Activated T-cell treated with anti-CD3 and anti-CD28 coated beads, Interleukin-2, amount 50 U/mL, for 24 hours (primary cell): ENCODE data around the gene ENPEP.
"Not testable (repeated sequence)": the region's sequence is repeated elsewhere in the genome, so short reads cannot be mapped to it uniquely, and the experiment has no call there.

ENCODE experiments used
- DNase-seq: peaks from one replicate; pipeline ENCODE4 v3.0.0-alpha.2; 2020
- H3K27ac Mint-ChIP-seq: 2 replicates; pipeline ENCODE4 v1.8.0; 2020; ENCODE audit warnings: mild to moderate bottlenecking, mixed read lengths
- H3K27me3 Mint-ChIP-seq: 2 replicates; pipeline ENCODE4 v1.8.0; 2020; ENCODE audit warnings: mixed read lengths
- H3K36me3 Mint-ChIP-seq: 2 replicates; pipeline ENCODE4 v1.8.0; 2020; ENCODE audit warnings: low read depth, mixed read lengths
- H3K4me1 Mint-ChIP-seq: 2 replicates; pipeline ENCODE4 v1.8.0; 2020; ENCODE audit warnings: low read depth, mixed read lengths
- H3K4me3 Mint-ChIP-seq: 2 replicates; pipeline ENCODE4 v1.8.0; 2020; ENCODE audit warnings: mild to moderate bottlenecking, moderate library complexity, mixed read lengths
- H3K9me3 Mint-ChIP-seq: 2 replicates; pipeline ENCODE4 v1.8.0; 2020; ENCODE audit warnings: mixed read lengths

ENPEP gene

GRCh38 chr4:110474481-110474880 lies 1.5 kb upstream of the ENPEP start:
- no peak overlapping the region for H3K27ac Mint-ChIP-seq
- no peaks in the 10 kb centered on the region for H3K36me3 Mint-ChIP-seq
- H3K9me3 Mint-ChIP-seq: peaks cover 1% of the 10 kb centered on the region
- no peaks in the 10 kb centered on the region for H3K4me1 Mint-ChIP-seq
- no peak overlapping the region for H3K4me3 Mint-ChIP-seq
- DNase-seq: no peak
- H3K27me3 Mint-ChIP-seq: peaks cover 30% of the 10 kb centered on the region

- H3K4me1 Mint-ChIP-seq, DNase-seq, H3K9me3 Mint-ChIP-seq, H3K4me3 Mint-ChIP-seq, H3K27ac Mint-ChIP-seq, H3K36me3 Mint-ChIP-seq: not testable (repeated sequence)
- peaks cover 30% of the 10 kb centered on the region for H3K27me3 Mint-ChIP-seq
Measured at GRCh38 chr4:110475080-110475479, 875 bp upstream of the ENPEP start.

GRCh38 chr4:110477836-110478235 lies 1.9 kb downstream of the ENPEP start:
- DNase-seq: no peak
- Mint-ChIP-seq H3K4me1 (no peaks in the 10 kb centered on the region), H3K27me3 (peaks cover 50% of the 10 kb centered on the region), H3K9me3 (no peaks in the 10 kb centered on the region), H3K27ac (no peak overlapping the region), H3K36me3 (no peaks in the 10 kb centered on the region), H3K4me3 (no peak overlapping the region)

- Mint-ChIP-seq H3K4me1 (peaks cover 6% of the 10 kb centered on the region), H3K27ac (no peak overlapping the region), H3K9me3 (no peaks in the 10 kb centered on the region), H3K4me3 (no peak overlapping the region), H3K36me3 (no peaks in the 10 kb centered on the region), H3K27me3 (peaks cover 55% of the 10 kb centered on the region)
- no peak for DNase-seq
Measured at GRCh38 chr4:110480031-110480549, 4.1 kb downstream of the ENPEP start.

- no peaks in the 10 kb centered on the region for H3K9me3 Mint-ChIP-seq
- H3K4me1 Mint-ChIP-seq: peaks cover 7% of the 10 kb centered on the region
- no peak overlapping the region for H3K4me3 Mint-ChIP-seq
- no peaks in the 10 kb centered on the region for H3K36me3 Mint-ChIP-seq
- no peak overlapping the region for H3K27ac Mint-ChIP-seq
- no peak for DNase-seq
- peaks cover 51% of the 10 kb centered on the region for H3K27me3 Mint-ChIP-seq
Measured at GRCh38 chr4:110480746-110481271, 4.9 kb downstream of the ENPEP start.

GRCh38 chr4:110483516-110483915 lies 7.6 kb downstream of the ENPEP start:
- H3K4me1 Mint-ChIP-seq: peaks cover 7% of the 10 kb centered on the region
- H3K4me3 Mint-ChIP-seq: no peak overlapping the region
- no peak overlapping the region for H3K27ac Mint-ChIP-seq
- peaks cover 42% of the 10 kb centered on the region for H3K27me3 Mint-ChIP-seq
- H3K36me3 Mint-ChIP-seq: no peaks in the 10 kb centered on the region
- DNase-seq: no peak
- H3K9me3 Mint-ChIP-seq: no peaks in the 10 kb centered on the region

GRCh38 chr4:110484029-110484428 lies 8.1 kb downstream of the ENPEP start:
- Mint-ChIP-seq H3K4me3 (no peak overlapping the region), H3K27ac (no peak overlapping the region), H3K9me3 (no peaks in the 10 kb centered on the region), H3K27me3 (peaks cover 43% of the 10 kb centered on the region), H3K4me1 (peaks cover 7% of the 10 kb centered on the region), H3K36me3 (no peaks in the 10 kb centered on the region)
- DNase-seq: no peak

- Mint-ChIP-seq H3K4me3 (no peak overlapping the region), H3K9me3 (no peaks in the 10 kb centered on the region), H3K27ac (no peak overlapping the region), H3K27me3 (peaks cover 46% of the 10 kb centered on the region), H3K4me1 (peaks cover 7% of the 10 kb centered on the region), H3K36me3 (no peaks in the 10 kb centered on the region)
- no peak for DNase-seq
Measured at GRCh38 chr4:110484767-110485166, 8.8 kb downstream of the ENPEP start.

- no peaks in the 10 kb centered on the region for H3K9me3 Mint-ChIP-seq
- H3K4me1 Mint-ChIP-seq: peaks cover 7% of the 10 kb centered on the region
- no peak for DNase-seq
- no peak overlapping the region for H3K27ac Mint-ChIP-seq
- no peak overlapping the region for H3K4me3 Mint-ChIP-seq
- H3K36me3 Mint-ChIP-seq: no peaks in the 10 kb centered on the region
- peaks cover 44% of the 10 kb centered on the region for H3K27me3 Mint-ChIP-seq
Measured at GRCh38 chr4:110485452-110485851, 9.5 kb downstream of the ENPEP start.

GRCh38 chr4:110486256-110486655 lies 10.3 kb downstream of the ENPEP start:
- Mint-ChIP-seq H3K4me1 (peaks cover 7% of the 10 kb centered on the region), H3K9me3 (no peaks in the 10 kb centered on the region), H3K4me3 (no peak overlapping the region), H3K27ac (no peak overlapping the region), H3K27me3 (peaks cover 39% of the 10 kb centered on the region), H3K36me3 (no peaks in the 10 kb centered on the region)
- no peak for DNase-seq

GRCh38 chr4:110486850-110487249 lies 10.9 kb downstream of the ENPEP start:
- H3K4me1 Mint-ChIP-seq, H3K4me3 Mint-ChIP-seq, DNase-seq, H3K27ac Mint-ChIP-seq, H3K9me3 Mint-ChIP-seq, H3K36me3 Mint-ChIP-seq: not testable (repeated sequence)
- peaks cover 34% of the 10 kb centered on the region for H3K27me3 Mint-ChIP-seq

GRCh38 chr4:110487873-110488272 lies 11.9 kb downstream of the ENPEP start:
- peaks cover 7% of the 10 kb centered on the region for H3K4me1 Mint-ChIP-seq
- peaks cover 33% of the 10 kb centered on the region for H3K27me3 Mint-ChIP-seq
- H3K36me3 Mint-ChIP-seq: no peaks in the 10 kb centered on the region
- H3K27ac Mint-ChIP-seq: no peak overlapping the region
- H3K9me3 Mint-ChIP-seq: no peaks in the 10 kb centered on the region
- no peak for DNase-seq
- H3K4me3 Mint-ChIP-seq: no peak overlapping the region

GRCh38 chr4:110489901-110490508 lies 14.1 kb downstream of the ENPEP start:
- Mint-ChIP-seq H3K27me3 (peaks cover 42% of the 10 kb centered on the region), H3K36me3 (no peaks in the 10 kb centered on the region), H3K4me3 (no peak overlapping the region), H3K27ac (no peak overlapping the region), H3K4me1 (peaks cover 2% of the 10 kb centered on the region), H3K9me3 (no peaks in the 10 kb centered on the region)
- DNase-seq: no peak

- Mint-ChIP-seq H3K27ac (no peak overlapping the region), H3K27me3 (peaks cover 37% of the 10 kb centered on the region), H3K9me3 (no peaks in the 10 kb centered on the region), H3K36me3 (no peaks in the 10 kb centered on the region), H3K4me3 (no peak overlapping the region), H3K4me1 (no peaks in the 10 kb centered on the region)
- no peak for DNase-seq
Measured at GRCh38 chr4:110492522-110492921, 16.6 kb downstream of the ENPEP start.

GRCh38 chr4:110493520-110493919 lies 17.6 kb downstream of the ENPEP start:
- no peak for DNase-seq
- H3K9me3 Mint-ChIP-seq: no peaks in the 10 kb centered on the region
- peaks cover 40% of the 10 kb centered on the region for H3K27me3 Mint-ChIP-seq
- no peaks in the 10 kb centered on the region for H3K36me3 Mint-ChIP-seq
- no peak overlapping the region for H3K4me3 Mint-ChIP-seq
- H3K4me1 Mint-ChIP-seq: no peaks in the 10 kb centered on the region
- no peak overlapping the region for H3K27ac Mint-ChIP-seq
